Peyer's patch (tissue), 4 donors: Measurements from ENCODE around the gene ZNF581. TPM values are rescaled to one million over a fixed set of nuclear protein-coding genes. Genes with fewer than 3 reads are reported as not detected.

Source experiments
- DNase-seq, 3 donors: peaks; one replicate each; pipeline ENCODE4 v3.0.0-alpha.2; 2017 to 2019
- H3K27ac ChIP-seq, 4 donors: fragments of 200-600 bp; sonication (generic); one replicate each; pipeline ENCODE4 v1.5.1; 2016 to 2019
- H3K27me3 ChIP-seq, 2 donors: fragments of 200-600 bp; sonication (generic); one replicate each; pipeline ENCODE4 v1.5.1; 2019
- H3K36me3 ChIP-seq, 3 donors: fragments of 200-600 bp; sonication (generic); one replicate each; pipeline ENCODE4 v1.5.1; 2016 to 2019
- H3K4me1 ChIP-seq, 4 donors: fragments of 200-600 bp; sonication (generic); one replicate each; pipeline ENCODE4 v1.5.1; 2016 to 2019
- H3K4me3 ChIP-seq, 4 donors: fragments of 200-600 bp; sonication (generic); 1 replicate in 3 of 4; 2 replicates in 1 of 4; pipeline ENCODE4 v1.5.1; 2016 to 2019; ENCODE audit warnings: mild to moderate bottlenecking in 1 of 4
- H3K9me3 ChIP-seq, 4 donors: fragments of 200-600 bp; sonication (generic); one replicate each; pipeline ENCODE4 v1.5.1; 2016 to 2019; ENCODE audit warnings: mild to moderate bottlenecking in 1 of 4
- CTCF ChIP-seq, 6 experiments: fragments of 450-650 bp in 4 of 6; fragments of 200-600 bp in 2 of 6; sonication (generic) in 1 of 6; IDR thresholded peaks; one replicate each; pipeline ENCODE4 v1.5.1; 2017 to 2019; ENCODE audit warnings: antibody characterized with exemption in 6 of 6, mild to moderate bottlenecking in 3 of 6, moderate library complexity in 1 of 6
- POLR2A ChIP-seq, 2 donors: fragments of 450-650 bp; IDR thresholded peaks; one replicate each; pipeline ENCODE4 v1.5.1; 2017; ENCODE audit warnings: antibody characterized with exemption in 2 of 2, mild to moderate bottlenecking in 2 of 2, moderate library complexity in 2 of 2
- total RNA-seq, 4 donors: library from RNA; depleted of rRNA; stranded (reverse); fragments of >200 nt; gene quantifications; one replicate each; pipeline ENCODE4 v1.1.0, GENCODE V29; 2016

Gene ZNF581
- total RNA-seq, 4 donors from 2014 or later: 7.7 to 28.9 (median 14.1) TPM

GRCh38 chr19:55672418-55672817 lies 29.0 kb downstream of the ZNF581 start:
- H3K4me3 ChIP-seq: no peak overlapping the region
- H3K27me3 ChIP-seq: no peaks in the 10 kb centered on the region
- H3K4me1 ChIP-seq: peaks cover 4 to 53% (median 12%) of the 10 kb centered on the region in 4 donors
- no peak overlapping the region for H3K27ac ChIP-seq
- H3K36me3 ChIP-seq: peaks cover 0 to 61% (median 0%) of the 10 kb centered on the region in 3 donors
- DNase-seq: no peak
- no peak for TF ChIP-seq CTCF (IDR thresholded peaks at IDR 0.05)
- no peak for TF ChIP-seq POLR2A (IDR thresholded peaks at IDR 0.05)
- no peaks in the 10 kb centered on the region for H3K9me3 ChIP-seq

- DNase-seq: no peak
- Histone ChIP-seq H3K4me3 (no peak overlapping the region), H3K4me1 (peaks cover 4 to 54% (median 17%) of the 10 kb centered on the region in 4 donors), H3K27me3 (no peaks in the 10 kb centered on the region), H3K9me3 (no peaks in the 10 kb centered on the region), H3K27ac (no peak overlapping the region), H3K36me3 (peaks cover 0 to 52% (median 0%) of the 10 kb centered on the region in 3 donors)
- TF ChIP-seq POLR2A (IDR thresholded peaks at IDR 0.05) (no peak), CTCF (IDR thresholded peaks at IDR 0.05) (no peak)
Measured at GRCh38 chr19:55673465-55673864, 30.0 kb downstream of the ZNF581 start.

GRCh38 chr19:55673889-55674288 lies 30.4 kb downstream of the ZNF581 start:
- Histone ChIP-seq H3K36me3 (peaks cover 0 to 52% (median 0%) of the 10 kb centered on the region in 3 donors), H3K27ac (peak overlapping the region in 3 of 4 donors; percentile 93 to 97 (median 94))

GRCh38 chr19:55674459-55674840 lies 31.0 kb downstream of the ZNF581 start:
- Histone ChIP-seq H3K9me3 (no peaks in the 10 kb centered on the region), H3K36me3 (peaks cover 0 to 52% (median 0%) of the 10 kb centered on the region in 3 donors), H3K27me3 (no peaks in the 10 kb centered on the region), H3K4me3 (peak overlapping the region; percentile 74 to 94 (median 86)), H3K4me1 (peaks cover 4 to 54% (median 22%) of the 10 kb centered on the region in 4 donors), H3K27ac (peak overlapping the region; percentile 93 to 97 (median 94))
- no peak for DNase-seq
- no peak for TF ChIP-seq POLR2A (IDR thresholded peaks at IDR 0.05)
- no peak for TF ChIP-seq CTCF (IDR thresholded peaks at IDR 0.05)

More at GRCh38 chr19:55673889-55674288, 30.4 kb downstream of the ZNF581 start:
- H3K27me3 ChIP-seq: no peaks in the 10 kb centered on the region
- H3K9me3 ChIP-seq: no peaks in the 10 kb centered on the region
- TF ChIP-seq CTCF (IDR thresholded peaks at IDR 0.05) (no peak), POLR2A (IDR thresholded peaks at IDR 0.05) (no peak)
- peaks cover 4 to 54% (median 18%) of the 10 kb centered on the region in 4 donors for H3K4me1 ChIP-seq
- DNase-seq: no peak
- no peak overlapping the region for H3K4me3 ChIP-seq

GRCh38 chr19:55674841-55675660 lies 31.6 kb downstream of the ZNF581 start, which contains the start of gene EPN1:
EPN1 (plus strand) TSS chr19:55675226; CDS start chr19:55678628, 3,402 bp downstream.
- H3K9me3 ChIP-seq: no peaks in the 10 kb centered on the region
- H3K27me3 ChIP-seq: no peaks in the 10 kb centered on the region
- H3K4me3 ChIP-seq: peak within 1 kb of the TSS; percentile 74 to 94 (median 86)
- H3K27ac ChIP-seq: peak within 1 kb of the TSS; percentile 93 to 97 (median 94)
- DNase-seq: peak; percentile 96 to 99 (median 98)
- TF ChIP-seq CTCF (IDR thresholded peaks at IDR 0.05) (peak in 1 of 6 experiments; percentile 23), POLR2A (IDR thresholded peaks at IDR 0.05) (peak; percentile 58 to 66)
- H3K36me3 ChIP-seq: peaks cover 0 to 52% (median 0%) of the 10 kb centered on the region in 3 donors
- peaks cover 4 to 57% (median 25%) of the 10 kb centered on the region in 4 donors for H3K4me1 ChIP-seq
